ENCODE results near the gene WDR75. TPM values are rescaled to one million over a fixed set of nuclear protein-coding genes. Genes with fewer than 3 reads are reported as not detected.
A peak's percentile ranks its signal among the peaks of the same experiment; 100 is the strongest.

WDR75 gene
- total and polyA plus RNA-seq, 2 of the 13 experiments (the other 11 are each of a cell fraction or from before 2014, with no cell fraction given): 63.0 to 74.1 TPM

DNA sequence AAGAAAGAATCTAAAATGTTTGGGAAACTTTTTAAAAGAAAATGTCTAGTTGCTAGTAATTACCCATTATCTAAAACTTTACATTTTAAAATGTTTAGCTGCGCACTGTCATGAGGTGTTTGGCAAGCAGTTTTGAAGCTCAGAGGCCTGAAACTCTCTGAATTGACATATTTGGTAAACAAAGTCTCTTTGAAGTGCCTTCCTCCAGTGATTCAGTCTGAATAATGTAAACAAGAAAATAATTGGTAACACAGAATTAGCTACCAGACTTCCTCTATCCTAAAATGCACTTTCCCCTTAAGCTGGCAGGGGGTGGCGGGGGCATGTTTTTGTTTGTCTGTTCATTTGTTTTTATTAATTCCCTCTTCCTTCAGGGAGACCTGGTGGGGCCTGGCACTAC, 61.4 kb downstream of the WDR75 start (continued):
- TF ChIP-seq, protein P1, sequence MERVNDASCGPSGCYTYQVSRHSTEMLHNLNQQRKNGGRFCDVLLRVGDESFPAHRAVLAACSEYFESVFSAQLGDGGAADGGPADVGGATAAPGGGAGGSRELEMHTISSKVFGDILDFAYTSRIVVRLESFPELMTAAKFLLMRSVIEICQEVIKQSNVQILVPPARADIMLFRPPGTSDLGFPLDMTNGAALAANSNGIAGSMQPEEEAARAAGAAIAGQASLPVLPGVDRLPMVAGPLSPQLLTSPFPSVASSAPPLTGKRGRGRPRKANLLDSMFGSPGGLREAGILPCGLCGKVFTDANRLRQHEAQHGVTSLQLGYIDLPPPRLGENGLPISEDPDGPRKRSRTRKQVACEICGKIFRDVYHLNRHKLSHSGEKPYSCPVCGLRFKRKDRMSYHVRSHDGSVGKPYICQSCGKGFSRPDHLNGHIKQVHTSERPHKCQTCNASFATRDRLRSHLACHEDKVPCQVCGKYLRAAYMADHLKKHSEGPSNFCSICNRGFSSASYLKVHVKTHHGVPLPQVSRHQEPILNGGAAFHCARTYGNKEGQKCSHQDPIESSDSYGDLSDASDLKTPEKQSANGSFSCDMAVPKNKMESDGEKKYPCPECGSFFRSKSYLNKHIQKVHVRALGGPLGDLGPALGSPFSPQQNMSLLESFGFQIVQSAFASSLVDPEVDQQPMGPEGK (CRISPR knock-in tag; IDR thresholded peaks at IDR 0.05): no peak
- TF ChIP-seq, protein P2, sequence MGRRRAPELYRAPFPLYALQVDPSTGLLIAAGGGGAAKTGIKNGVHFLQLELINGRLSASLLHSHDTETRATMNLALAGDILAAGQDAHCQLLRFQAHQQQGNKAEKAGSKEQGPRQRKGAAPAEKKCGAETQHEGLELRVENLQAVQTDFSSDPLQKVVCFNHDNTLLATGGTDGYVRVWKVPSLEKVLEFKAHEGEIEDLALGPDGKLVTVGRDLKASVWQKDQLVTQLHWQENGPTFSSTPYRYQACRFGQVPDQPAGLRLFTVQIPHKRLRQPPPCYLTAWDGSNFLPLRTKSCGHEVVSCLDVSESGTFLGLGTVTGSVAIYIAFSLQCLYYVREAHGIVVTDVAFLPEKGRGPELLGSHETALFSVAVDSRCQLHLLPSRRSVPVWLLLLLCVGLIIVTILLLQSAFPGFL (CRISPR knock-in tag; IDR thresholded peaks at IDR 0.05): no peak
- TF ChIP-seq, protein P3, sequence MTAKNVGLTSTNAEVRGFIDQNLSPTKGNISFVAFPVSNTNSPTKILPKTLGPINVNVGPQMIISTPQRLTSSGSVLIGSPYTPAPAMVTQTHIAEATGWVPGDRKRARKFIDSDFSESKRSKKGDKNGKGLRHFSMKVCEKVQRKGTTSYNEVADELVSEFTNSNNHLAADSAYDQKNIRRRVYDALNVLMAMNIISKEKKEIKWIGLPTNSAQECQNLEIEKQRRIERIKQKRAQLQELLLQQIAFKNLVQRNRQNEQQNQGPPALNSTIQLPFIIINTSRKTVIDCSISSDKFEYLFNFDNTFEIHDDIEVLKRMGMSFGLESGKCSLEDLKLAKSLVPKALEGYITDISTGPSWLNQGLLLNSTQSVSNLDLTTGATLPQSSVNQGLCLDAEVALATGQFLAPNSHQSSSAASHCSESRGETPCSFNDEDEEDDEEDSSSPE (CRISPR knock-in tag; IDR thresholded peaks at IDR 0.05): no peak
- TF ChIP-seq ZNF549 (CRISPR knock-in tag; IDR thresholded peaks at IDR 0.05) (no peak), ELF3 (CRISPR knock-in tag; IDR thresholded peaks at IDR 0.05) (0 out of 2 replicates have a peak, but pooled peaks have one; percentile 29), REPIN1 (CRISPR knock-in tag; IDR thresholded peaks at IDR 0.05; ENCODE audit: borderline replicate concordance, low read depth) (no peak), ZNF570 (CRISPR knock-in tag; IDR thresholded peaks at IDR 0.05; ENCODE audit: borderline replicate concordance) (no peak)
- TF ChIP-seq, protein P4, sequence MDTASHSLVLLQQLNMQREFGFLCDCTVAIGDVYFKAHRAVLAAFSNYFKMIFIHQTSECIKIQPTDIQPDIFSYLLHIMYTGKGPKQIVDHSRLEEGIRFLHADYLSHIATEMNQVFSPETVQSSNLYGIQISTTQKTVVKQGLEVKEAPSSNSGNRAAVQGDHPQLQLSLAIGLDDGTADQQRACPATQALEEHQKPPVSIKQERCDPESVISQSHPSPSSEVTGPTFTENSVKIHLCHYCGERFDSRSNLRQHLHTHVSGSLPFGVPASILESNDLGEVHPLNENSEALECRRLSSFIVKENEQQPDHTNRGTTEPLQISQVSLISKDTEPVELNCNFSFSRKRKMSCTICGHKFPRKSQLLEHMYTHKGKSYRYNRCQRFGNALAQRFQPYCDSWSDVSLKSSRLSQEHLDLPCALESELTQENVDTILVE (CRISPR knock-in tag; IDR thresholded peaks at IDR 0.05): no peak
